HPDE6-E6E7 (cell line): ENCODE measurements around the gene NAT10.

Source experiments
- DNase-seq: peaks from one replicate; pipeline ENCODE4 v3.0.0; 2011; ENCODE audit warnings: missing footprints; ENCODE audit errors: extremely low spot score

Gene NAT10

GRCh38 chr11:34189191-34189590 lies 83.8 kb downstream of the NAT10 start:
- DNase-seq, result no peak

DNA sequence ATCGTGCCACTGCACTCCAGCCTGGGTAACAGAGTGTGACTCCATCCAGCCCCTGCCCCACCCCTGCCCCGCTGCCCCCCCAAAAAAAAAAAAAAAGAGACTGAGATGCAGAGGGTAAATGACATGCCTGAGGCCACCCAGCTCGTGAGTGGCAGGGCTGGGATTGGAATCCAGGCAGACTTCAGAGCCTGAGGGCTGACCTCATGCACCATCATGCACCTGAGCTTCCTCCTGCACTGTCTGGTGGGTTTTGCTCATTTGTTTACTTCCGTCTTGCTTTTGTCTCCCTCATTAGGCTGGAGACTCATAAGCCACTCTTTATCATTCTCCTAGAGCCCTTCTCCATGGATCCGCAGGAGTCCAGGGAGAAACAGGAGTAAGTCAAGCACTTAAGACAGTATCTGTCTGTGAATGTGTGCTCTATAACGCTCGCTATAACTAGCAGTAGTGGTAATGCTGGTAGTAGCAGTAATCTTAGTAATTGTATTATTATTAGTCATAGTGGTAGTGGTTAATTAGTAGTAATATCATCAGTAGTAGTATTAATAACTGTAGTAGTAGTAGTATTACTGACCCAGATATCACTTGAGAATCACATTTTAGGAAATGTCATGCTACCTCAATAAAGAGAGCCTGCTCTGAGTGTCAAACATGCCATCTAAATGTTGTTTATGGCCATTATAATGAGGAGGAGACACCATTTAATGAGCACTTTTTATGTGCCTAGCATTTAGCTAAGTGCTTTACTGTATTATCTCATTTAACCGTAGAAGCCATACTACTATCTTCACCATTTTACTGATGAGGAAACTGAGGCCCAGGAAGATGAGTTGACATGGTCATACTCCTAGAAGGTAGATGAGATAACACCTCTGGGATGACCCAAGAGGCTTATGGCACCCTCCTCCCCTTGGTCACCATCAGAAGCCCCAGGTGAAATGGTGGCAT lies 85.0 kb downstream of the NAT10 start:
- no peak for DNase-seq

GRCh38 chr11:34191578-34191977 lies 86.1 kb downstream of the NAT10 start:
- DNase-seq, result no peak

DNA sequence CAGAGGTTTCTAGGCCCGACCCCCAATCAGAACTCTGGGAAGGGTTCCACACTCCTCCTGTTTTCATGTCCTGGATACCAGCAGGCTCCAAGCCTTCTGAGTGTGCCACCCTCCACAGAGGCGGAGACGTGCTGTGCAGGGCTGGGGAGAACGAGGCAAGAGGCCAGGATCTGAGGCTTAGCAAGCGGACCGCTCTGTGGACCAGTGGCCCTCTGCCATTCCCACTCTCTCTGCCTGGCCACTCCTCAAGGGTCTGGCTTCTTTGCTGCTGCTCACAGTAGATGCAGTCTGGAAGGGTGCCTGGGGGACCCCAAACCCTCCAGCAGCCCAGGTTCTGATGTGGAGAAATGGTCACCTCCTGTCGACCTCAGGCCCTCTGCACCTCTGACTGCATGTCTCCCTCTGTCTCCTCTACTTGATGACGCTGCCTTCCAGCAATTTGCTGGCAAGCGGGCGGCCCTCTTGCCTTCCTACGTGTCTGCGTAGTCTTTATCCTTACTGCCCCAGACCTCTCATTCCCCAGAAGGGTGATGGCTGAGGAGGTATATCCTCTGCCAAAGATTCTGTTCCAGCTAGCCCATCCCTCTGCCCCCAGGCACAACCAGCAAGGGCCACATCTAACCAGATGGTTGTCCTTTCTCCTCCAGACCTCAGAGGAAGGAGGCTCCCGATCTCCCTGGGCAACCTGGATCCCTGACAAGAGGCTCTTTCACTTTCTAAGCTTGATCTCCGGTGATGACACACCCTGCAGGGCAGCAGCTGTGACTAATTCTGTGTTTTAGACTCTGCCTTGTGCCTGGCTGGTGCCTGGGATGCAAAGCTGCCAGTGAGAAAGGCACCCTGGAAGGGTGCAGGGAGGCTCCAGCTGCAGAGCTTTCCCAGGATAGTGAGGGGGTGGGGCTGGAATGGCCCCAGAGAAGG lies 87.3 kb downstream of the NAT10 start:
- peak; percentile 96 for DNase-seq

GRCh38 chr11:34194576-34195335 lies 89.3 kb downstream of the NAT10 start:
- no peak for DNase-seq
